H1 (cell line): ENCODE measurements around the gene CTXN2. TPM values are rescaled to one million over a fixed set of nuclear protein-coding genes. Genes with fewer than 3 reads are reported as not detected.

Experiments
- CBX8 ChIP-seq: fragments of 300-800, 300-1000 bp; sonication (generic); IDR thresholded peaks from 2 replicates; pipeline ENCODE4 v1.7.1; 2016; ENCODE audit warnings: low read depth, low read length, borderline replicate concordance
- CEBPB ChIP-seq: IDR thresholded peaks from 2 replicates; pipeline ENCODE4 v1.6.1; 2012; ENCODE audit warnings: low read depth, low read length
- CTCF ChIP-seq, 3 experiments: IDR thresholded peaks; 1 replicate in 2 of 3; 2 replicates in 1 of 3; pipeline versions ENCODE4 v1.5.1 to v1.6.1; 2011; ENCODE audit warnings: low read length in 3 of 3, mild to moderate bottlenecking in 3 of 3, inconsistent platforms in 2 of 3, low read depth in 1 of 3, moderate library complexity in 1 of 3; ENCODE audit not compliant: insufficient read depth in 1 of 3; ENCODE audit errors: control extremely low read depth in 1 of 3
- KDM1A ChIP-seq: fragments of 200-600, 300-600 bp; sonication (generic); IDR thresholded peaks from 2 replicates; pipeline ENCODE4 v1.7.1; 2016; ENCODE audit warnings: mild to moderate bottlenecking, low read length, borderline replicate concordance
- SIRT6 ChIP-seq: IDR thresholded peaks from one replicate; pipeline ENCODE4 v1.7.1; 2012; ENCODE audit warnings: low read length, inconsistent platforms
- TCF12 ChIP-seq: IDR thresholded peaks from 2 replicates; pipeline ENCODE4 v1.6.1; 2011; ENCODE audit warnings: low read depth, mild to moderate bottlenecking, low read length
- polyA plus RNA-seq, 7 experiments: library from polyadenylated mRNA; depleted of rRNA in 3 of 7; stranded (reverse) in 5 of 7; unstranded in 2 of 7; fragments of >200 nt in 5 of 7; fragments of 200-250 nt in 2 of 7; gene quantifications; 1 replicate in 5 of 7; 2 replicates in 1 of 7; 4 replicates in 1 of 7; pipeline versions ENCODE4 v1.2.1 to v1.2.3, GENCODE V29; 2011 to 2013; ENCODE audit warnings: missing spikeins in 2 of 7, mixed read lengths in 2 of 7
- total RNA-seq: library from RNA; stranded (reverse); fragmentation: NEBNext Ultra II Directional; extraction: Animal tissue kit (Norgen Biotek cat#: 25700); gene quantifications from 2 replicates; pipeline ENCODE4 v1.2.1, GENCODE V29; 2021

Gene CTXN2
- total and polyA plus RNA-seq, 2 of the 8 experiments (the other 6 are each of a cell fraction or from before 2014, with no cell fraction given), result 0.08 TPM; not detected in 1

GRCh38 chr15:48242535-48242934 is 51.1 kb downstream of the CTXN2 start (continued):
- TF ChIP-seq CTCF (IDR thresholded peaks at IDR 0.05; ENCODE audit: control extremely low read depth in 1 of 3, insufficient read depth in 1 of 3, low read depth in 1 of 3, low read length in 3 of 3), result no peak
- TF ChIP-seq TCF12, result no peak
- no peak for TF ChIP-seq CBX8
- TF ChIP-seq KDM1A, result no peak
- no peak for TF ChIP-seq CEBPB
- no peak for TF ChIP-seq SIRT6
